Nucleus accumbens (tissue), 56 donors: ENCODE results near the gene ASAP3.
"Not testable (repeated sequence)": the region's sequence is repeated elsewhere in the genome, so short reads cannot be mapped to it uniquely, and the experiment has no call there.

Source experiments
- DNase-seq, 56 donors: peaks; one replicate each; lab custom pipeline; 2025; lab: John Stamatoyannopoulos, UW

Gene ASAP3

GRCh38 chr1:23380719-23381118 is 103.3 kb downstream of the ASAP3 start:
- DNase-seq, result no peak

GRCh38 chr1:23380236-23380635 is 103.7 kb downstream of the ASAP3 start:
- not testable (repeated sequence) for DNase-seq
